Activated T-cell treated with anti-CD3 and anti-CD28 coated beads for 1 hour (primary cell): Measurements from ENCODE around the gene MT1E.
"Not testable (repeated sequence)": the region's sequence is repeated elsewhere in the genome, so short reads cannot be mapped to it uniquely, and the experiment has no call there.

Experiments used
- DNase-seq: peaks from one replicate; pipeline ENCODE4 v3.0.0-alpha.2; 2020; ENCODE audit warnings: low read depth

Gene MT1E

GRCh38 chr16:56647641-56648431 lies 22.3 kb downstream of the MT1E start:
- no peak for DNase-seq

GRCh38 chr16:56649271-56649670 lies 23.7 kb downstream of the MT1E start:
- no peak for DNase-seq

DNA sequence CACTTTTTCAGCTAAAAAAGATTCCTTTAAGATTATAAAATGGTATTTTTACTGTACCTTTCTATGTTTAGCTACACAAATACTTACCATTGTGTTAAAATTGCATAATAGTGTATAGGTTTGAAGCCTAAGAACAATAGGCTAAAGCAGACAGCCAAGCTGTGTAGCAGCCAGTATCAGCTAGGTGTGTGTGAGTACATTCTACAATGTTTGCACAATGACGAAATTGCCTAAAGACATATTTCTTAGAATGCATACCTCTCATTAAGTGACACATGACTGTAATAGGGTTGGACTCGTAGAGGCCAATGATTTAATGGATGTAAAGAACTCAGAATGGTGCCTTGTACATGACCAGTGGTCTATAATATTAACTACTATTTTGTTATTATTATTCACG lies 24.2 kb downstream of the MT1E start:
- no peak for DNase-seq

DNA sequence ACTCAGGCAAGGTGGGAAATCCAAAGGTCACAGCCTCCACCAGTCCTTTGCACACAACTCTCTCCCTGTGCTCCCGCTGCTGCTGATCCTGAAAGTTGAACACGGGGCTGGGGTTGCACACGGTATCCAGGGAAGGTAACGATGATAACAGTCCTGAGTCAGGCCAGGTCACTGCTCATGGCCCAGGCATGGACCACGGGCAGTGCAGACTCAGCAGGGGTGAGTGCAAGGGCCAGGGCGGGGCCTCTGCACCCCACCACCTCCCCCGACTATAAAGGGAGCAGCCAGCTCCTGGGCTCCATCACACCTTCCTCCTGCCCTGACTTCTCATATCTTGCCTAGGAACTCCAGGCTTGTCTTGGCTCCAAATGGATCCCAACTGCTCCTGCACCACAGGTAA lies 26.0 kb downstream of the MT1E start, which contains the start of gene MT1B:
TSS of gene MT1B (plus strand) at position 301 of the 400 bp plus-strand sequence. CDS start at position 369, 68 bp downstream.
- DNase-seq: no peak

GRCh38 chr16:56652600-56652999 lies 27.0 kb downstream of the MT1E start:
- DNase-seq: no peak

- DNase-seq: no peak
Observed at GRCh38 chr16:56653218-56653617, 27.6 kb downstream of the MT1E start.

- peak; percentile 59 for DNase-seq
Observed at GRCh38 chr16:56657555-56658326, 32.2 kb downstream of the MT1E start, which contains the start of gene MT1F. Gene MT1F, plus strand, starts transcription at chr16:56657959. Its CDS starts 100 bp downstream, at chr16:56658059.

- no peak for DNase-seq
Observed at GRCh38 chr16:56658327-56658875, 32.8 kb downstream of the MT1E start.

DNA sequence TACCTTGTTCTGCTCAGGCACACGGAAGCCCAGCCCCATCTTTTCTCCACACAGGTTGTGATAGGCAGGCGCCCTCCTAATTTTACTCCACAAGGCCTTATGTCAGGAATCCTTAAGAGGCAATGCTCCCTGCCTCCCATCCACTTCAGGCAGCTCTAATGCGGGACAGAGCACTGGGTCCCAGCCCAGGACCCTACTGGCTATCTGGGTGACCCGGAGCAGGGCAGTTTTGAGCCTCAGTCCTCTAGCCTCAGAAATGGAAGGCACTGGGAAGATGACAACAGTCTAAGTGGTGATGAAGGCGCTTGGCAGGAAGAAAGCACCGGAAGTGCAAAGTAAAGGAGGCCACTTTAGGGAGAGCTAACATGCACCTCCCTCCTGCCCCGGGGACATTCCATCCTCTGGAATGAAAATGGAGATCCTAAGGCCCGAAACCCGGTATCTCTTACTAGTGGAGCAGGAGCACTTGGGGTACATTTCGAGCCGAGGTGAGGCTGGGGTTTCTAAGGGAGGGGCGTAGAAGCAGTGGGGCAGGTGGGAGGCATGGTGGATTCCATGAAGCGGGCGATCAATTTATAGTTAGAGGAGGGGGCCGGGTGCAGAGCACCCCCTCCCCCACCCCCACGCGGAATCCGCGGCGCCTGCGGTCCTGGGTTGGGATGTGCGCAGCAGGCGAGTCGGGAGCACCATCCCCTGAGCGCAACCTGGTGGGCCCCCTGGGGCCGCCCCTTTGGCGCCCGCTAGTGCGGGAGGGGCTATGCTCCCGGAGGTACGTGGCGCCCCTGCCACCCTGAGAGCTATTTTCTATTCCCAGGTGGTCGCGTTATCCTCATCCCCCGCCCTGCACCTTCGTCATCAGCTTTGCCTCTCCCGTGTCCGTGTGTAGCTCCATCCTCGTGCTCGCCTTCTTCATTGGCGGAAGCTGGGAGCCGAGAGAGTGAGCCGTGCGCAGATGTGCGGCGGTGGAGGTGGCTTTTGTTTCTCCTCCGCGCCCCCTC lies 37.1 kb downstream of the MT1E start:
- DNase-seq: no peak

- no peak for DNase-seq
Observed at GRCh38 chr16:56664506-56664905, 38.9 kb downstream of the MT1E start.

DNA sequence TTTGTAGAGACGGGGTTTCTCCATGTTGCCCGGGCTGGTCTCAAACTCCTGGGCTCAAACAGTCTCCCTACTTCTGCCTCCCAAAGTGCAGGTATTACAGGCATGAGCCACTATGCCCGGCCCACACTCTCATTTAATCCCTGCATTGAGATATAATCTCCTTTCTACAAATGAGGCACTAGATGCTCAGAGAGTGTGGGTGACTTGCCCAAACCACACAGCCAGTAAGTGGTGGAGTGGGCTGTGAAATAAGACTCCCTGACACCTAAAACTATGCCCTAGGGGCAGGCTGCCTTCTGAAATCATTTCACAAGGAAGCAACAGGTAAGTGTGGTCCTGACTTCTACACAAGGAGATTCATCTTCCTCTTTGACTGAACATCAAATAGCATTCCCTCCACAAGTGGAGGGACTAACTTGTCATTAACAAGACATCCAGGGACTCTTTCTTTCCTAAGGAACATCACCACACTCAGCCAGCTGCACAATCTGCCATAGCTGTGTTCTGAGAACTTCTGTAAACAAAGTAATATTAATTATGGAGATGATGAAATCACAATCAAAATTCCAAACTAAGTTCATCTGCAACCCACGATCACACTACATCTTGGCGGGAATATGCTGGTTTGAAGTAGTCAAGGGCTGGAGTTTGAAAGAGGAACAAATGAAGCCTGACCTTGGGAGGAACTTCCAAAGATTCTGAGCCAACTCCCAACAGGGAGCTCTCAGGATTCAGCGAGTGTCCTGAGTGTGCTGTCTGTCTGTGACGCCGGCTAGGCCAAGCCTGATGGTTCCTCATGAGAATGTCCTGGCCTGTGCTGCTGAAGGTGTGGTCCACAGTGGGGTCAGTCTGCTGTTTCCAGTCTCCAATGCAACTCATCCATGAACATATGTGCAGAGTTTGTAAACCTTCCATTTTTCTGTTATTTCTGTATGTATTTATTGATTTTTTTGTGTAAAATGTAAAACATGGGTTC lies 40.0 kb downstream of the MT1E start:
- not testable (repeated sequence) for DNase-seq

DNA sequence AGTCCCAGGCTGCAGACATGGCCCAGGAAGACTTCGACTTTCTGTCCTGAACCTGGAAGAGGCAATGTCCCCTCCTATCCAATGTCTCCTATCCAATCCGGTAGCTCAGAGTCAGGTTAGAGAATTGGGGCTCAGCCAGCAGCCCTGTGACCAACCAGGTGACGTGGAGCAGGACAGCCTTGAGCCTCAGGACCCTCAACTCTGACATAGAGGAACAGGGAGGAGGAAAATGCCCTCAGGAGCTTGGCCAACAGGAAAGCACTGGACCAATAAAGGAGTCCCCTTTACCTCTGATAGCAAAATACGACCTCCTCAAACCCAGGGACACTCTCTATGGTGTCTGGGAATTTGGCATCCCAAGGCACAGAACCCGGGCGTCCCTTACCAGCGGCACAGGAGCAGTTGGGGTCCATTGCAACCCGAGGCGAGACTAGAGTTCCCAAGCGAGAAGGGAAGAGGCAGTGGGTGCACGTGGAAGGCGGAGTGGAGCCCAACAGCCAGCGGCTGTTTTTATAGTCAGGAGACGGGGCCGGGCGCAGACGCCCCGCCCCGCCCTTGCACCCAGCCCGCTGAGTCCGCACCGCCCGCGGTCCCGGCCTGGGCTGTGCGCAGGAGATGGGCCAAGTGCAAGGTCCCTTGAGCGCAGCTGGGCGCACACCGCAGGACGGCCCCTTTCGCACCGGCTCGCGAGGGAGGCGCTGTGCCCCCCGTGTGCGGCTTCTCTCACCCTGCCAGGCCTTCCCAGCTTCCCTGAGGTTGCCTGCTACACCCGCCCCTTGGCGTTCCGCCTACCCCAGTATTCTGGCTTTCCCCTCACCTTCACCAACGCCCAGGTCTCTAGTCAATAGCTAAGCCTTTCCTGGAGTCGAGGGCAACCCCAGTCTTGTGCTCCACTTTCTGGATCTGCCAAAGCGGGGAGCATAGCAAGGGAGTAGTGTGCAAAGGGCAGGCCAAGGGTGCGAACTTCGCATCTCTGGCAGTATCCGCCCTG lies 42.3 kb downstream of the MT1E start, which contains the start of gene MT1G:
TSS of gene MT1G (minus strand) at position 485 of the 991 bp plus-strand sequence. CDS start at position 413, 72 bp downstream.
- no peak for DNase-seq

DNA sequence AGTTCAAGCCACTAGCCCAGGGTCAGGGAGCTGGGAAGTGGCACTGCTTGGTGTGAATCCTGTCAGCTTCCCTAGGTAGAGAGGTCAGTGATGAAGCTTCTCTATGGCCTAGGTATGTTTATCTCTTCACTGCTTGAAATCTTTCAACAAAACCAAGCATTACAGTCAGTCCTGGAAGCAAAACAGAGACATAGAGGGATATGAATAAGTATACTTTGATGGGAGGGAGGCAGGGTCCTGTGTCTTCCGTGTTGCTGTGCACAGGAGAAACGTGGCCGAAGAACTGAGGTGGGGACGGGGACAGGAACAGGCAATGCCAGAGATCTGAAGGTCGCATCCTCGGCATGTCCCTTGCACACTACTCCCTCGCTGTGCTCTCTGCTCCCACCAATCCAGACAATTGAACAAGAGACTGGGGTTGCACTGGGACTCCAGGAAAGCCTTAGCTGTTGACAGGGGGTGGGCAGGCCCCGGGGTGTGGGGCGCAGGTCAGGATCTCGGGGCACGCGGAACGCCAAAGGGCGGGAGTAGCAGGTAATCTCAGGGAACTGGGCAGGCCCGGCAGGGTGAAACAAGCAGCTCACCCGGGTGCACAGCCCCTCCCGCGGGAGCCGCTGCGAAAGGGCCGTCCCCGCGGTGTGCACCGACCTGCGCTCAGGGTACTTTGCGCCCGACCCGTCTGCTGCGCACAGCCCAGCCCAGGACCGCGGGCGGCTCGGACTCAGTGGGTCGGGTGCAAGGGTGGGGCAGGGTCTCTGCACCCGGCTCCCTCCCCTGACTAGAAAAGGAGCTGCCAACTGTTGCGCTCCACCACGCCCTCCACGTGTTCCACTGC lies 43.6 kb downstream of the MT1E start, which contains the start of gene MT1H:
TSS of gene MT1H (plus strand) at position 810 of the 835 bp plus-strand sequence. CDS start 71 bp downstream, outside the sequence.
- DNase-seq: no peak

DNA sequence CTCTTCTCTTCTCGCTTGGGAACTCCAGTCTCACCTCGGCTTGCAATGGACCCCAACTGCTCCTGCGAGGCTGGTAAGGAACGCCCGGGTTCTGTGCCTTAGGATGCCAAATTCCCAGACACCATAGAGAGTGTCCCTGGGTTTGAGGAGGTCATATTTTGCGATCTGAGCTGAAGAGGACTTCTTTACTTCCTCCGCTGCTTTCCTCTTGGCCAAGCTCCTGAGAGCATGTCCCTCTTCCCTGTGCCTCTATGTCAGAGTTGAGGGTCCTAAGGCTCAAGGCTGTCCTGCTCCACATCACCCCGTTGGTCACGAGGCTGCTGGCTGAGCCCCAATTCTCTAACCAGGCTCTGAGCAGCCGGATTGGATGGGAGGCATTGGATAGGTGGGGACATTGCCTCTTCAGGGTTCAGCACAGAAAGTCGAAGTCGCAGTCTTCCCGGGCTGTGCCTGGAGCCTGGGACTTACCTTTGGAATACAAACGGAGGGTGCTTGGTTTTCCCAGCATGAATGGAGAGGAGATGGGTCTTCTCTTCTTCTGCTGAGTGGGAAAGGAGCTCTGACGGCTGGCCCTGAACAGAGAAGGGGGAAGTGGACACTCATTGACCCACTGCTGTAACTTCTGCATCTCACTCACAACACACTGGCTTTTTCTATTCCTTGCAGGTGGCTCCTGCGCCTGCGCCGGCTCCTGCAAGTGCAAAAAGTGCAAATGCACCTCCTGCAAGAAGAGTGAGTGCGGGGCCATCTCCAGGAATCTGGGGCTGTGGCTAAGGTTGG lies 44.4 kb downstream of the MT1E start:
- DNase-seq: no peak

- no peak for DNase-seq
Observed at GRCh38 chr16:56670620-56670934, 45.0 kb downstream of the MT1E start.

GRCh38 chr16:56671691-56672090 lies 46.1 kb downstream of the MT1E start:
- DNase-seq: not testable (repeated sequence)

GRCh38 chr16:56672171-56672570 lies 46.6 kb downstream of the MT1E start:
- DNase-seq: not testable (repeated sequence)
